GOT3 (cell line): ENCODE measurements around the gene GRID1.
"Not testable (repeated sequence)": the region's sequence is repeated elsewhere in the genome, so short reads cannot be mapped to it uniquely, and the experiment has no call there.

Experiments used
- DNase-seq: peaks from one replicate; lab custom pipeline; 2025; ENCODE audit warnings: mixed read lengths; lab: John Stamatoyannopoulos, UW

GRID1 gene

GRCh38 chr10:85719408-85719807 lies 647.2 kb downstream of the GRID1 start:
- DNase-seq: no peak

GRCh38 chr10:85713885-85714284 lies 652.7 kb downstream of the GRID1 start:
- DNase-seq: no peak

DNA sequence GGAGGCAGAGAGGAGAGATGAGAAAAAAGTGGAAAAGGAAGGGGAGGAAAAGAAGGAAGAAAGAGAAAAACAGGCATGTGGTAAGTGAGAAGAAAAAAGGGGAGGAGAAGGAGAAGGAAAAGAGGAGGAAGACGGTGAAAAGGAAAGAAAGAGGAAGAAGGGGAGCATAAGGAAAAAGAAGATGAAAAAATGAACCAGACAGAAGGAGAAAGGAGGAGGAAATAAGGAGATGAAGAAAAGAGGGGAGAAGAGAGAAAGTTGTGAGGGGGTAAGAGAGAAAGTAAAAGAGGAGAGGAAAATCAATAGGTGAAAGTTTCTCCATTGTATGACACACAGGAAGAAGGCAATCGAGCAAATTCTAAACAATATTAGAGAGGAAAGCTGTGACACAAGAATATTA lies 663.8 kb downstream of the GRID1 start:
- DNase-seq: no peak

- not testable (repeated sequence) for DNase-seq
These were observed 667.5 kb downstream of the GRID1 start for GRCh38 chr10:85699066-85699465.

GRCh38 chr10:85696893-85697292 lies 669.7 kb downstream of the GRID1 start:
- no peak for DNase-seq

GRCh38 chr10:85682621-85683020 lies 684.0 kb downstream of the GRID1 start:
- DNase-seq: no peak

GRCh38 chr10:85679710-85680109 lies 686.9 kb downstream of the GRID1 start:
- DNase-seq: no peak

DNA sequence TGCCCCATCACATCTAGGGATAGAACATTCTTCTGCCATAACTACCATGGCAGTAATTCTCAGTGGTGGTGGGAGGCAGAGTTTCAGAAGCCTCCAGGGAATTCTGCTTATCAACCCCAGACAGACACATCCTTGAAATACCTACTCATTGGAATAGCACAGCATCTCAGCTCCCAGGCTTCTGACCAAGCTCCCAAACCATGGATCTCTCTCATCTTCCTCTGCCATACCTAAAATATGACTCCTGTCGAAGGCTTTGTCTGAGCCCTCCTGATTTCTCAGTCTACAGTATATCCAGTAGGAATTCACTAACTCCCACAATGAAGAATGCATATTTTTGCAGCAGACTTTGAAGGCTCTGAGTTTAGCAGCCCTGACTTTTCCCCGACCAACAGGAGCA lies 687.5 kb downstream of the GRID1 start:
- no peak for DNase-seq

GRCh38 chr10:85674851-85675250 lies 691.7 kb downstream of the GRID1 start:
- DNase-seq: no peak

DNA sequence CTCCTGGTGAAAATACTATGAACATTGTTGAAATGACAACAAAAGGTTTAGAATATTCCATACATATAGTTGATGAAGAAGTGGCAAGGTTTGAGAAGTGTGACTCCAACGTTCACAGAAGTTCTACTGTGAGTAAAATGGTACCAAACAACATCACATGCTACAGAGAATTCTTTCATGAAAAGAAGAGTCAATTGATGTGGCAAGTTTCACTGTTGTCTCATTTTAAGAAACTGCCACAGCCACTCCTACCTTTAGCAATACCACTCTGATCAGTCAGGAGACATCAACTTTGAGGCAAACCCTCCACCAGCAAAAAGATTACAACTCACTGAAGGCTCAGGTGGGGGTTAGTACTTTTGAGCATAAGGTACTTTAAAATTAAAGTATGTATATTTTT lies 693.3 kb downstream of the GRID1 start:
- no peak for DNase-seq

GRCh38 chr10:85671530-85671929 lies 695.1 kb downstream of the GRID1 start:
- no peak for DNase-seq

DNA sequence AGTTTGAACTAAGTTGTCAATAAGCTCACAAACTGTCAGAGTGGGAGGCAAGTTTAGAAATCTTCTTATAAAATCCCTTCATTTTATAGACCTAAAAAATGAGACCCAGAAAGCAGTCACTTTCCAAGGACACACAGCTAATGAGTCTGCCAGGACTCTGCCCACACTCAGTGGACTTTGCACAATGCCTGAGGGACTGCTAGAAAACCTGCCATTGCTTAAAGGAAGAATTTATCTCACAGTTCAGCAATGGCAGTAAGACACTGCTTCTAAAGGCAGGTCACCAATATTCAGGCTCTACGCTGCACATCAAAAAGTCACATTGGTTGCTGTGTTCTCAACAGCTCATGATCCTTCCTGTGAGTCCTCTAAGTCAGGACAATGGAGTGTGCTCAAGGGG lies 698.1 kb downstream of the GRID1 start:
- no peak for DNase-seq

GRCh38 chr10:85667638-85668233 lies 698.9 kb downstream of the GRID1 start:
- DNase-seq: no peak

GRCh38 chr10:85666987-85667386 lies 699.6 kb downstream of the GRID1 start:
- no peak for DNase-seq

- DNase-seq: no peak
These were observed 700.5 kb downstream of the GRID1 start for GRCh38 chr10:85666102-85666501.

DNA sequence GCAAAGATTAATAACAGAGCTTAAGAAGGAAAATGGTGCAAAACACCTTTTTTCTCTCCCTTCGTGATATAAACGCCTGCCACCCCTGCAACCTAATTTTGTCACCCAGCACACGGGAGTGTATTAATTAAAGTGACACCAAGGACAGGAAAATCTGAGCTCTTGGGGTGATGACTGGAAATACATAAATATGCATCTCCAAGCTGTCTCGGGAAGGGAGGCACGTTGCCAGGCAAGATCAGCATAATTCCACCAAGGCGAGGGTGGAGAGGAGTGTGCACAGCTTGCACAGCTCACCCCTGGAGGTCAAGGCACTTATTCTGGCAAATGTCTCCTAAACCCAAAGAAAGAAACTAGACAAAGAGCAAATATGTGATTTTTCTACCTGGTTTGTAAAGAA lies 700.9 kb downstream of the GRID1 start:
- DNase-seq: no peak

DNA sequence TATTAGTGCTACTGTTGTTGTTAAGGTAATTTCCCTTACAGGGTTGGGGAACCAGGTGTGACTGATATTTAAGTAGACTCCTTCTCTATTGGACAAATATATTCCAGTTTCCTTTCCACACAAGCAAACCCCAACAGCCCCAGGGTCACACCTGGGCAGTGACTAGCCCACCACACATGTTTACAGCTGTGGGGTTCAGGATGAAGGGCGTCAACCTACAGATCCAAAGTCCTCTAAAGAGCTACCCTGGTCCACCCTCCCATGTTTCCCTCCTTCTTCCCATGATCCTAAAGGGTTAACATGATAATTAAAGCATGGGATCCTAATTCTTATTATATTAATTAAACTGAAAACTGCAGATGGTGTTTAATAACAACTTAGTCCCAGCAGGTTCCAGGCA lies 701.5 kb downstream of the GRID1 start:
- no peak for DNase-seq

GRCh38 chr10:85661123-85661522 lies 705.5 kb downstream of the GRID1 start:
- no peak for DNase-seq

DNA sequence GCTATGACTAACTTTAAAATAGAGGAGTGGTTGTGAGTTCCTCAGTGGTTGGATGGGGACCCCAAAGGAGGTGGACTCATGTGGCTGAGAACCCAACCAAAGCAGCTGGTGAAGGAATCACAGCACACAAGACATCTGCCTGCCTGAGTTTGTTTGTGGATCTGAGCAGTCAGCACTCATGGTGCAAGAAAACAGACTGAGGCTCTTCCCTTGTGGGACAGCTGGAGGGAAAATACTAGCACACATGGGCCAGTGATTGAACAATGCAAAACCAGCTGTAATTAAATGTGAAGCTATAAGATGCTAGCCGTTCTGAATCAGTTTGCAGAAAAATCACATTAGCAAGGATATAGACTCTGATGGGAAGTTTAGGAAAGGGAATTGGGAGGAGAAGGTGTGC lies 707.3 kb downstream of the GRID1 start:
- DNase-seq: no peak

DNA sequence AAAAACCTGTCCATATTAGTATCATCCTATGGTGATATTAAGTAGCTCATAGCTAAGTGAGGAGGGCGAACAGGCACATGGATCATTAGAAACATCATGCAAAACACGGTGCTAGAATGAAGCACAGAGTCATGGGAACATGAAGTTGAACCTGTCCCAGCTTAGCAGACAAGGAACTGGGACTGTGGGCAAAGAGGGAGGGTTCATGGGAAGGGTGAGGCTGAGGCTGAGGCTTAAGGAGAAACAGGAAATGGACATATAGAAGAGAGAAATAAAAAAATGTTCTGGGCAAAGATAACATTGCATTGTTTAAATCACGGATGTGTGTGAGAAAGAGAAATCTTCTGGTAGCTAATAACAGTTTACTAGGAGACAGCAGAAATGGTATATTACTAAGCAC lies 708.1 kb downstream of the GRID1 start:
- no peak for DNase-seq

DNA sequence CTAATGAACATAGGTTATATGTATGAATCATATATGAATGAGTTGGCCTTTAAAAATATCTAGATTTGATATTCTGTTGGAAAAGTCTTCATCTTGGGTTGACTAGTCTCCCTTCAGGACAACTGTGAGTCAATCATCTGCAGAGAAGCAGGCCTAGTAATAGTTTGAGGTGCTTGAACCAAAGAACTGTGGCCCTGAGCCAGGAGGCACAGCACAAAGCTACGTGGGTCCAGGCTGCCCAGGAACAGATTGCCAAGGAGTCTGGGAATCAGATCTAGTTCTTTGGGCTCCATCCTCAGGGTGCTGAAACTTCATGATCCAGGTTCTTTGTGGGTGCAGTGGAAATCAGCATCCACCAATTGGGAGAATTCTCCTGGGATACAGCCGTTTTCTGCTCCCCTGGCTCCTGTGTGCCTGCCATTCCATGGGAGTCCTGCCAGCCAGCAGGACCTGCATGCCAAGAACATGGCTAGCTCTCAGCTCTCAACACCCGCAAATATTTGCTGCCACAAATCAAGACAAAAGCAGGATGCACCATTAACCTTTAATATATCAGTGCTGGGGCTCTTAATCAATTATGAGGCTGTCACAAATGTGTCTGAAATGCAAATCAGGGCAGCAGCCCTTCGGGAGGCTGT lies 709.0 kb downstream of the GRID1 start:
- no peak for DNase-seq

- no peak for DNase-seq
These were observed 711.2 kb downstream of the GRID1 start for GRCh38 chr10:85655411-85655810.

GRCh38 chr10:85651497-85651882 lies 715.1 kb downstream of the GRID1 start:
- DNase-seq: no peak

GRCh38 chr10:85650791-85651496 lies 715.7 kb downstream of the GRID1 start:
- DNase-seq: no peak
